Transverse colon (tissue), 4 donors: ENCODE measurements around the gene MDH1B.

Experiments used
- EP300 ChIP-seq: sonication (generic); formaldehyde crosslinking; IDR thresholded peaks from one replicate; pipeline ENCODE4 v1.6.1; 2017; ENCODE audit warnings: antibody characterized with exemption, low read depth
- POLR2A ChIP-seq: fragments of 450-650 bp; IDR thresholded peaks from one replicate; pipeline ENCODE4 v1.6.1; 2016; ENCODE audit warnings: antibody characterized with exemption, mild to moderate bottlenecking, moderate library complexity
- POLR2AphosphoS5 ChIP-seq, 3 donors: sonication (generic); formaldehyde crosslinking; IDR thresholded peaks; one replicate each; pipeline ENCODE4 v1.6.1; 2016; ENCODE audit warnings: antibody characterized with exemption in 3 of 3
- TF ChIP-seq, protein P1 (sequence below), 5 experiments: fragments of 200-600 bp in 3 of 5; fragments of 450-650 bp in 2 of 5; sonication (generic) in 3 of 5; IDR thresholded peaks; 1 replicate in 2 of 5; 2 replicates in 3 of 5; pipeline ENCODE4 v1.5.1; 2016 to 2017; ENCODE audit warnings: antibody characterized with exemption in 5 of 5, inconsistent platforms in 3 of 5, mild to moderate bottlenecking in 2 of 5, moderate library complexity in 1 of 5

- TF ChIP-seq, protein P1, sequence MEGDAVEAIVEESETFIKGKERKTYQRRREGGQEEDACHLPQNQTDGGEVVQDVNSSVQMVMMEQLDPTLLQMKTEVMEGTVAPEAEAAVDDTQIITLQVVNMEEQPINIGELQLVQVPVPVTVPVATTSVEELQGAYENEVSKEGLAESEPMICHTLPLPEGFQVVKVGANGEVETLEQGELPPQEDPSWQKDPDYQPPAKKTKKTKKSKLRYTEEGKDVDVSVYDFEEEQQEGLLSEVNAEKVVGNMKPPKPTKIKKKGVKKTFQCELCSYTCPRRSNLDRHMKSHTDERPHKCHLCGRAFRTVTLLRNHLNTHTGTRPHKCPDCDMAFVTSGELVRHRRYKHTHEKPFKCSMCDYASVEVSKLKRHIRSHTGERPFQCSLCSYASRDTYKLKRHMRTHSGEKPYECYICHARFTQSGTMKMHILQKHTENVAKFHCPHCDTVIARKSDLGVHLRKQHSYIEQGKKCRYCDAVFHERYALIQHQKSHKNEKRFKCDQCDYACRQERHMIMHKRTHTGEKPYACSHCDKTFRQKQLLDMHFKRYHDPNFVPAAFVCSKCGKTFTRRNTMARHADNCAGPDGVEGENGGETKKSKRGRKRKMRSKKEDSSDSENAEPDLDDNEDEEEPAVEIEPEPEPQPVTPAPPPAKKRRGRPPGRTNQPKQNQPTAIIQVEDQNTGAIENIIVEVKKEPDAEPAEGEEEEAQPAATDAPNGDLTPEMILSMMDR (IDR thresholded peaks at IDR 0.05): no peak
- no peak for TF ChIP-seq EP300
- no peak for TF ChIP-seq POLR2AphosphoS5 (IDR thresholded peaks at IDR 0.05)
- no peak for TF ChIP-seq POLR2A
These were observed 65.0 kb downstream of the MDH1B start for GRCh38 chr2:206700156-206700555.
